Activated CD4-positive, alpha-beta T cell treated with anti-CD3 and anti-CD28 coated beads, Interleukin-2, amount 50 U/mL, for 4 hours (primary cell): ENCODE data around the gene GLI3.

Experiments used
- DNase-seq, 2 experiments: peaks; one replicate each; pipeline ENCODE4 v3.0.0-alpha.2; 2020

GLI3 gene

DNA sequence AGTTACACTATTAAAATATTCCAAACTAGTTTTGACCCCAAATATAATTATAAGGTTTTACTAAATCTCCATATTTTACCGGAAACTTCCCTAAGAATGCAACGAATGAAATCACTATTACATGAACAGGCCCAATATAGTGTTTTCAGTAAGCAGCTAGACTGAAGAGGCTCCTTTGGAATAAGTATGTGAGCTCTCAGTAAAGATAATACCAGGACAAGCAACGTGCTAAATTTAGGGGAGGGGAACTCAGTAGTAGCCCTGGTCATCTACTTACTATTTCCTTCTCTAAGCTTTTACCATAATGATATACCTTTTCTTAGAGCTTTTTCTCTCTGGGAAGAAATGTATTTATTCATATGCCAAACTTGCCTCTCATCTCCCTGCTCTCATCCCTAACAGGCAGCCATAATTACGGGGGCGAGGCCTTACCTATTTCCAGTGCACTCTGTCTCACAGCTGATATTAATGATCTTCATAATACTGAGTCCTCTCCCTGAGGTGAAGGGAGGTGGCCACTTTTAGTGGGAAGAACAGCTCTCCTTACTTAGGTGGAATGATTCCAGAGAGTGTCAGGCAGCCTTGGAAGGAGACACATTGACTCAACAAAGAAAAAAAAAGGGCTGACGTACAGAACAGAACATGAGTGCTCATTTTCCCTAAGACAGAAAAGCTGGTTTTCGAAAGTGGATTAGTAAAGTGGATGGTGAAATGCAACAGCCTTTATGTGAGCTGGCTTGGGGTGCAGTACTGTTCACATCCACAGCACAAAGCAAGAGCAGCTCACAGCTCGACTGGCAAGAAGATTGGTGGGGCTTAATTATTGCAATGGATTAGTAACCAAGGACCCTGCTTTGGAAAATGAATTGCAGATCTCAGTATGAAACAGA, 165.4 kb downstream of the GLI3 start:
- no peak for DNase-seq

- no peak for DNase-seq
These were observed 166.9 kb downstream of the GLI3 start for GRCh38 chr7:42070068-42070467.

- DNase-seq: no peak
These were observed 167.4 kb downstream of the GLI3 start for GRCh38 chr7:42069590-42069989.

- DNase-seq: no peak
These were observed 168.3 kb downstream of the GLI3 start for GRCh38 chr7:42068554-42069280.

GRCh38 chr7:42065942-42066341, 171.1 kb downstream of the GLI3 start:
- no peak for DNase-seq

DNA sequence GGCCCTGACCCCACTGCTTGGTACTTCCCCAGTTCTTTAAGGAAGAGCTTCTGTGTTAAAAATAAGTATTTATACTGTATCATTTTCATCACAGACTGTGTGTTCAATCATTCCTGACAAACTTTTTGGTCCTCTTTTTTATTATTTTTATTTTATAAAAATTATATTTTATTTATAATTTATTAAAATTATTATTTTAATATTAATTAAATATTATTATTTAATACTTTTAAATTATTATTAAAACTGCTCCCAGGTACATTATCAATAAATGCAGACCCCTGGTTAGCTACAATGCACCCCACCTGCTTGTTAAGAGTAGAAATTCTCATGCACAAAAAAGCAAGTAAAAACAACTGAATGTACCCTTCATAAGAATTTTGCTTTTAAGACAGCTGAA, 172.0 kb downstream of the GLI3 start:
- no peak for DNase-seq

- no peak for DNase-seq
These were observed 172.5 kb downstream of the GLI3 start for GRCh38 chr7:42064534-42064933.

GRCh38 chr7:42059275-42059674, 177.7 kb downstream of the GLI3 start:
- no peak for DNase-seq

- DNase-seq: no peak
These were observed 179.7 kb downstream of the GLI3 start for GRCh38 chr7:42057331-42057730.

- DNase-seq: no peak
These were observed 181.8 kb downstream of the GLI3 start for GRCh38 chr7:42055171-42055570.

- DNase-seq: no peak
These were observed 183.2 kb downstream of the GLI3 start for GRCh38 chr7:42053834-42054233.

- no peak for DNase-seq
These were observed 187.2 kb downstream of the GLI3 start for GRCh38 chr7:42049761-42050160.

DNA sequence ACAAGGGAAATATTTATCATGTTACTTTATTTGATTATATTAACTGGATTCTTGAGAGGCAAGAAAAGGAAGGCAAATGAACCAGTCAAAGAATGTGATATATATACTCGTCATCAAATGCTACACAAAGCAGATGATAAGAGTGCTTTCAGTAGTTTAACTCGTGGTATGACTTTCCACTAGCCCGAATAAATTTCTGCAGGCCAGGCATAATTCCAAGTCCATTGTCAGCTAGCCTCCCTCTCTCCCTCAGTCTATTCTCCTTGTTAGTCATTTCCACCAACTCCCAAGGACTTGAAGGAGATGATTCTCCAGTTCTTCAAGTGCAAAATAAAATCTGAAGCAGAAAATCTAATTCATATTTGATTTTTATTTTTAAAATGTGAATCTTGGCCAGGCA, 190.5 kb downstream of the GLI3 start:
- no peak for DNase-seq

- no peak for DNase-seq
These were observed 191.0 kb downstream of the GLI3 start for GRCh38 chr7:42045961-42046360.

GRCh38 chr7:42039921-42040320, 197.1 kb downstream of the GLI3 start:
- DNase-seq: no peak

- DNase-seq: no peak
These were observed 201.8 kb downstream of the GLI3 start for GRCh38 chr7:42035210-42035609.

GRCh38 chr7:42033480-42033879, 203.5 kb downstream of the GLI3 start:
- no peak for DNase-seq

GRCh38 chr7:42029405-42029804, 207.6 kb downstream of the GLI3 start:
- no peak for DNase-seq

DNA sequence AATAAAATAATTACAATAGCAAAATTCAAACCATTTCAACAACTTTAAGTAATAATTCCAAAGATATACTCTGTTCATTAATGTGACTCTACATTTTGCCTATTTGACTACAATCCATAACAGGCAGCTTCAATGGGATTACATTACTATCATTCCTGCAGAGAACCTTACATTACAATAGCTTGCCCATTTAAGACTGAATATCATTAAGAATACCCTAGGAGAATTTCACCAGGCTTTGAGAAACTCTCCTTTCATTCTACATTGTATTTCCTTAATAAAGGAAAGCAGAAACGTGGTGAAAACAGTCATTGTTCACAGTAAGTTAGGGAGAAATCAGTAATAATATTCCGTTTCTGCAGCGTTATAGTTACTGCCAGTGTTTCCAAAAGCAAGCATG, 209.5 kb downstream of the GLI3 start:
- no peak for DNase-seq

- DNase-seq: no peak
These were observed 210.3 kb downstream of the GLI3 start for GRCh38 chr7:42026622-42027197.

GRCh38 chr7:42025635-42026375, 211.2 kb downstream of the GLI3 start:
- no peak for DNase-seq

DNA sequence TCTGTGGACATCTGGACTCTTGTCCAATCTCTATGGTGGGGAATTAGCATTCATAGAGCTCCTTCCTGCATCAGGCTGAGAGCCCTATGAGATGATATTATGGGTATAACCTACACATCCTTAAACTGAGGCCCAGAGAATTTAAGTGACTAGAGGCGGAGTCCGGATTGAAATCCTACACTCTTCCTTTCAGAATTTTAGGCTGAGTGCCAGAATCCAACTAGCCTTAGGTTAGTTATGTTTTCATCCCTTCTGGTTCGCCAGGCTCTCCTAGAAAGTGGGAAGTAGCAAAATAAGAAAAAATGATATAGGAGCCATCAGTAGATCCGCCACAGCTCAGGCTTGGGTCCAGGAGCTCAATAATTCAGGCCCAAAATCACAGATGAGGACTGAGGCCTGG, 212.5 kb downstream of the GLI3 start:
- no peak for DNase-seq

DNA sequence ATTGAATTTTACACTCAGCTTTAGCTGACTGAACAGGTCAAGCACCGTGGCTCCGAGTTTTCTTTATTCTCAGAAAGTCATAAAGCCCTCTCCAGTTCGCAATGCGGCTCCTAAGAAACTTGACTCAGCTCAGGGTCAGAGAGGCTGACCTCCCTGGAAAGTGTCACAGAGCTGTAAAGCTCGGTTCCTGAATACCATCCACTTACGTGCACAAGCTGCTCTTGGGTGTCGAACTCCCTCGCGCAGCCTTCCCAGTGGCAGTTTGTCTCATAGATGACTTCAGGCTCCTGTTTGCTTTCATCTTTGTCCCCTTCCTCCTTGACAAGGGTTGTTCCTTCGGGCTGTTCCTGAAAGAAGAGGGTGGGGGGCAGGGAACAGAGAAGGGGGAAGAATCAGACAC, 213.7 kb downstream of the GLI3 start:
- no peak for DNase-seq
